GM19455 (cell line): ENCODE results near the gene MRPS14.
A peak's percentile ranks its signal among the peaks of the same experiment; 100 is the strongest.

Experiments used
- ATAC-seq: cut with Tn5 transposase; IDR thresholded peaks from one replicate; pipeline ENCODE4 v1.9.1; 2021; ENCODE audit not compliant: unreplicated experiment

MRPS14 gene

GRCh38 chr1:174988986-174989385 is 34.2 kb downstream of the MRPS14 start:
- no peak for ATAC-seq

GRCh38 chr1:174988539-174988938 is 34.7 kb downstream of the MRPS14 start:
- ATAC-seq: no peak

- ATAC-seq: no peak
Measured at GRCh38 chr1:174984952-174985351, 38.3 kb downstream of the MRPS14 start.

- no peak for ATAC-seq
Measured at GRCh38 chr1:174982971-174983689, 40.1 kb downstream of the MRPS14 start.

- ATAC-seq: no peak
Measured at GRCh38 chr1:174976436-174977108, 46.7 kb downstream of the MRPS14 start.

GRCh38 chr1:174975764-174976163 is 47.5 kb downstream of the MRPS14 start:
- ATAC-seq: no peak

- no peak for ATAC-seq
Measured at GRCh38 chr1:174974711-174975119, 48.5 kb downstream of the MRPS14 start.

- ATAC-seq: no peak
Measured at GRCh38 chr1:174971902-174972301, 51.3 kb downstream of the MRPS14 start.

GRCh38 chr1:174971466-174971865 is 51.8 kb downstream of the MRPS14 start:
- no peak for ATAC-seq

- ATAC-seq: no peak
Measured at GRCh38 chr1:174969977-174970376, 53.2 kb downstream of the MRPS14 start.

GRCh38 chr1:174968750-174969244 is 54.4 kb downstream of the MRPS14 start:
- ATAC-seq: peak; percentile 69

GRCh38 chr1:174967845-174968705 is 55.1 kb downstream of the MRPS14 start:
- no peak for ATAC-seq

- ATAC-seq: no peak
Measured at GRCh38 chr1:174966008-174966572, 57.1 kb downstream of the MRPS14 start.

- no peak for ATAC-seq
Measured at GRCh38 chr1:174965362-174966007, 57.7 kb downstream of the MRPS14 start.

- ATAC-seq: no peak
Measured at GRCh38 chr1:174964972-174965361, 58.3 kb downstream of the MRPS14 start.

- ATAC-seq: no peak
Measured at GRCh38 chr1:174964261-174964971, 58.8 kb downstream of the MRPS14 start.

- ATAC-seq: no peak
Measured at GRCh38 chr1:174963529-174964125, 59.6 kb downstream of the MRPS14 start.
